Liver (tissue), 9 donors: ENCODE results near the gene MAGI1. TPM values are rescaled to one million over a fixed set of nuclear protein-coding genes. Genes with fewer than 3 reads are reported as not detected.

Experiments
- DNase-seq: peaks from one replicate; pipeline ENCODE4 v3.0.0-alpha.2; 2017; ENCODE audit warnings: low spot score
- H3K27ac ChIP-seq, 2 donors: one replicate each; pipeline ENCODE4 v1.7.0; 2013; ENCODE audit warnings: inconsistent platforms in 2 of 2, low read length in 2 of 2, control low read depth in 1 of 2, low read depth in 1 of 2, mild to moderate bottlenecking in 1 of 2
- H3K27me3 ChIP-seq, 4 donors: one replicate each; pipeline versions ENCODE4 v1.6.1 to v1.7.0; 2013; ENCODE audit warnings: low read length in 3 of 4, inconsistent platforms in 1 of 4, mild to moderate bottlenecking in 1 of 4, moderate library complexity in 1 of 4; ENCODE audit not compliant: control insufficient read depth in 4 of 4, insufficient read depth in 4 of 4
- H3K36me3 ChIP-seq, 4 donors: one replicate each; pipeline versions ENCODE4 v1.6.1 to v1.7.0; 2013; ENCODE audit warnings: low read length in 3 of 4, mild to moderate bottlenecking in 3 of 4, low read depth in 1 of 4, moderate library complexity in 1 of 4; ENCODE audit not compliant: control insufficient read depth in 4 of 4, insufficient read depth in 3 of 4
- H3K4me1 ChIP-seq, 4 donors: one replicate each; pipeline versions ENCODE4 v1.6.1 to v1.7.0; 2013; ENCODE audit warnings: low read length in 3 of 4, mild to moderate bottlenecking in 3 of 4, moderate library complexity in 1 of 4; ENCODE audit not compliant: control insufficient read depth in 4 of 4, insufficient read depth in 4 of 4
- H3K4me3 ChIP-seq, 3 donors: one replicate each; pipeline versions ENCODE4 v1.6.1 to v1.7.0; 2013; ENCODE audit warnings: low read length in 3 of 3, control low read depth in 1 of 3, low read depth in 1 of 3, mild to moderate bottlenecking in 1 of 3
- H3K9ac ChIP-seq, 2 donors: one replicate each; pipeline ENCODE4 v1.7.0; 2013; ENCODE audit warnings: low read length in 2 of 2, mild to moderate bottlenecking in 2 of 2, moderate library complexity in 2 of 2, control low read depth in 1 of 2, low read depth in 1 of 2
- H3K9me3 ChIP-seq, 4 donors: one replicate each; pipeline versions ENCODE4 v1.6.1 to v1.7.0; 2013; ENCODE audit warnings: low read length in 3 of 4; ENCODE audit not compliant: control insufficient read depth in 4 of 4
- EGR1 ChIP-seq, 2 donors: IDR thresholded peaks; 2 replicates each; pipeline ENCODE4 v1.6.1; 2016 to 2018; ENCODE audit warnings: antibody characterized with exemption in 2 of 2, low read depth in 2 of 2
- FOXA1 ChIP-seq: IDR thresholded peaks from 2 replicates; pipeline ENCODE4 v1.6.1; 2016; ENCODE audit warnings: antibody characterized with exemption
- FOXA2 ChIP-seq: IDR thresholded peaks from 2 replicates; pipeline ENCODE4 v1.6.1; 2016; ENCODE audit warnings: antibody characterized with exemption
- GABPA ChIP-seq, 2 donors: IDR thresholded peaks in 1 of 2; conservative IDR thresholded peaks in 1 of 2; 2 replicates each; pipeline ENCODE4 v1.6.1; 2016; ENCODE audit warnings: antibody characterized with exemption in 2 of 2, mild to moderate bottlenecking in 1 of 2, moderate library complexity in 1 of 2
- HNF4G ChIP-seq: IDR thresholded peaks from 2 replicates; pipeline ENCODE4 v1.6.1; 2016; ENCODE audit warnings: antibody characterized with exemption
- JUND ChIP-seq, 2 donors: IDR thresholded peaks; 2 replicates each; pipeline ENCODE4 v1.6.1; 2016; ENCODE audit warnings: antibody characterized with exemption in 2 of 2
- MAX ChIP-seq: IDR thresholded peaks from 2 replicates; pipeline ENCODE4 v1.6.1; 2016; ENCODE audit warnings: antibody characterized with exemption
- NR2F2 ChIP-seq: IDR thresholded peaks from 2 replicates; pipeline ENCODE4 v1.6.1; 2016; ENCODE audit warnings: antibody characterized with exemption
- RAD21 ChIP-seq, 2 donors: IDR thresholded peaks; 2 replicates each; pipeline ENCODE4 v1.6.1; 2016; ENCODE audit warnings: antibody characterized with exemption in 2 of 2, mild to moderate bottlenecking in 2 of 2
- SP1 ChIP-seq: IDR thresholded peaks from 2 replicates; pipeline ENCODE4 v1.6.1; 2018; ENCODE audit warnings: antibody characterized with exemption, mild to moderate bottlenecking
- YY1 ChIP-seq: IDR thresholded peaks from 2 replicates; pipeline ENCODE4 v1.6.1; 2016; ENCODE audit warnings: antibody characterized with exemption, mild to moderate bottlenecking
- WGBS: extraction: QIAGEN DNeasy Blood & Tissue Kit; methylation state at CpG from one replicate; pipeline ENCODE4 v1.1.7; 2013; 5-methylcytosine and 5-hydroxymethylcytosine counted together
- polyA plus RNA-seq, 2 donors: library from polyadenylated mRNA; stranded (reverse) in 1 of 2; unstranded in 1 of 2; fragments of 200-250 nt in 1 of 2; fragments of >200 nt in 1 of 2; fragmentation: Nextera tagmentation in 1 of 2; extraction: Ambion mirVana in 1 of 2; gene quantifications; one replicate each; pipeline versions ENCODE4 v1.2.1 to v1.2.3, GENCODE V29; 2013 to 2015
- total RNA-seq, 2 donors: library from RNA; depleted of rRNA; stranded (reverse); fragments of >200 nt; gene quantifications; one replicate each; pipeline ENCODE4 v1.2.3, GENCODE V29; 2014
- TF ChIP-seq, protein P1 (sequence below): fragments of 150-350 bp; IDR thresholded peaks from 2 replicates; pipeline ENCODE4 v1.5.1; 2017; ENCODE audit warnings: improper control_type of control experiment, low read depth, low read length; ENCODE audit not compliant: missing input control
- TF ChIP-seq, protein P2 (sequence below): IDR thresholded peaks from 2 replicates; pipeline ENCODE4 v1.6.1; 2016; ENCODE audit warnings: antibody characterized with exemption
- TF ChIP-seq, protein P3 (sequence below): IDR thresholded peaks from 2 replicates; pipeline ENCODE4 v1.6.1; 2016; ENCODE audit warnings: antibody characterized with exemption
- donor health status: healthy.
- donor health status: healthy.
- donor health status: healthy.
- donor health status: healthy.
- donor health status: healthy.

The MAGI1 gene
- total and polyA plus RNA-seq, 4 donors = 9.6 to 68.8 (median 14.0) TPM

GRCh38 chr3:65664931-65665330, 373.8 kb downstream of the MAGI1 start:
- Histone ChIP-seq H3K36me3 (no peaks in the 10 kb centered on the region), H3K4me1 (peaks cover 3 to 18% (median 13%) of the 10 kb centered on the region in 4 donors), H3K27ac (no peak overlapping the region), H3K9me3 (no peaks in the 10 kb centered on the region), H3K4me3 (no peak overlapping the region), H3K27me3 (no peaks in the 10 kb centered on the region), H3K9ac (no peak overlapping the region)
- no peak for DNase-seq
- WGBS = 93% methylated on average over 2 of the region's 2 CpGs
- TF ChIP-seq YY1 (no peak), FOXA1 (no peak), RAD21 (IDR thresholded peaks at IDR 0.05) (no peak), FOXA2 (no peak), SP1 (no peak), JUND (IDR thresholded peaks at IDR 0.05) (no peak)
- TF ChIP-seq, protein P1, sequence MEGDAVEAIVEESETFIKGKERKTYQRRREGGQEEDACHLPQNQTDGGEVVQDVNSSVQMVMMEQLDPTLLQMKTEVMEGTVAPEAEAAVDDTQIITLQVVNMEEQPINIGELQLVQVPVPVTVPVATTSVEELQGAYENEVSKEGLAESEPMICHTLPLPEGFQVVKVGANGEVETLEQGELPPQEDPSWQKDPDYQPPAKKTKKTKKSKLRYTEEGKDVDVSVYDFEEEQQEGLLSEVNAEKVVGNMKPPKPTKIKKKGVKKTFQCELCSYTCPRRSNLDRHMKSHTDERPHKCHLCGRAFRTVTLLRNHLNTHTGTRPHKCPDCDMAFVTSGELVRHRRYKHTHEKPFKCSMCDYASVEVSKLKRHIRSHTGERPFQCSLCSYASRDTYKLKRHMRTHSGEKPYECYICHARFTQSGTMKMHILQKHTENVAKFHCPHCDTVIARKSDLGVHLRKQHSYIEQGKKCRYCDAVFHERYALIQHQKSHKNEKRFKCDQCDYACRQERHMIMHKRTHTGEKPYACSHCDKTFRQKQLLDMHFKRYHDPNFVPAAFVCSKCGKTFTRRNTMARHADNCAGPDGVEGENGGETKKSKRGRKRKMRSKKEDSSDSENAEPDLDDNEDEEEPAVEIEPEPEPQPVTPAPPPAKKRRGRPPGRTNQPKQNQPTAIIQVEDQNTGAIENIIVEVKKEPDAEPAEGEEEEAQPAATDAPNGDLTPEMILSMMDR = no peak

- Histone ChIP-seq H3K9ac (no peak overlapping the region), H3K36me3 (no peaks in the 10 kb centered on the region), H3K4me3 (no peak overlapping the region), H3K27me3 (no peaks in the 10 kb centered on the region), H3K4me1 (peaks cover 3 to 15% (median 11%) of the 10 kb centered on the region in 4 donors), H3K27ac (no peak overlapping the region), H3K9me3 (no peaks in the 10 kb centered on the region)
- 56% methylated on average over 3 of the region's 3 CpGs for WGBS
- TF ChIP-seq, protein P2, sequence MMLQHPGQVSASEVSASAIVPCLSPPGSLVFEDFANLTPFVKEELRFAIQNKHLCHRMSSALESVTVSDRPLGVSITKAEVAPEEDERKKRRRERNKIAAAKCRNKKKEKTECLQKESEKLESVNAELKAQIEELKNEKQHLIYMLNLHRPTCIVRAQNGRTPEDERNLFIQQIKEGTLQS = no peak
- TF ChIP-seq, protein P1 = no peak
- no peak for TF ChIP-seq GABPA (IDR thresholded peaks at IDR 0.05 in 1 of 2, conservative IDR thresholded peaks at IDR 0.05 in 1 of 2)
- no peak for DNase-seq
Measured at GRCh38 chr3:65664446-65664845, 374.3 kb downstream of the MAGI1 start.

GRCh38 chr3:65662095-65662494, 376.6 kb downstream of the MAGI1 start:
- Histone ChIP-seq H3K27me3 (no peaks in the 10 kb centered on the region), H3K4me3 (no peak overlapping the region), H3K9me3 (no peaks in the 10 kb centered on the region), H3K9ac (no peak overlapping the region), H3K36me3 (no peaks in the 10 kb centered on the region), H3K27ac (no peak overlapping the region), H3K4me1 (peaks cover 0 to 10% (median 4%) of the 10 kb centered on the region in 4 donors)
- TF ChIP-seq, protein P3, sequence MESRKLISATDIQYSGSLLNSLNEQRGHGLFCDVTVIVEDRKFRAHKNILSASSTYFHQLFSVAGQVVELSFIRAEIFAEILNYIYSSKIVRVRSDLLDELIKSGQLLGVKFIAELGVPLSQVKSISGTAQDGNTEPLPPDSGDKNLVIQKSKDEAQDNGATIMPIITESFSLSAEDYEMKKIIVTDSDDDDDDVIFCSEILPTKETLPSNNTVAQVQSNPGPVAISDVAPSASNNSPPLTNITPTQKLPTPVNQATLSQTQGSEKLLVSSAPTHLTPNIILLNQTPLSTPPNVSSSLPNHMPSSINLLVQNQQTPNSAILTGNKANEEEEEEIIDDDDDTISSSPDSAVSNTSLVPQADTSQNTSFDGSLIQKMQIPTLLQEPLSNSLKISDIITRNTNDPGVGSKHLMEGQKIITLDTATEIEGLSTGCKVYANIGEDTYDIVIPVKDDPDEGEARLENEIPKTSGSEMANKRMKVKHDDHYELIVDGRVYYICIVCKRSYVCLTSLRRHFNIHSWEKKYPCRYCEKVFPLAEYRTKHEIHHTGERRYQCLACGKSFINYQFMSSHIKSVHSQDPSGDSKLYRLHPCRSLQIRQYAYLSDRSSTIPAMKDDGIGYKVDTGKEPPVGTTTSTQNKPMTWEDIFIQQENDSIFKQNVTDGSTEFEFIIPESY = no peak
- TF ChIP-seq NR2F2 (no peak), MAX (no peak), RAD21 (IDR thresholded peaks at IDR 0.05) (no peak), GABPA (IDR thresholded peaks at IDR 0.05 in 1 of 2, conservative IDR thresholded peaks at IDR 0.05 in 1 of 2) (no peak), EGR1 (IDR thresholded peaks at IDR 0.05; ENCODE audit: low read depth in 2 of 2) (no peak), JUND (IDR thresholded peaks at IDR 0.05) (no peak), HNF4G (no peak), FOXA2 (no peak), SP1 (no peak)
- TF ChIP-seq, protein P2 = no peak
- TF ChIP-seq, protein P1 = no peak
- WGBS = 80% methylated on average over 3 of the region's 3 CpGs
- DNase-seq = no peak
